Measurements from ENCODE around the gene N4BP2L2. TPM values are rescaled to one million over a fixed set of nuclear protein-coding genes. Genes with fewer than 3 reads are reported as not detected.

N4BP2L2 gene
- total and polyA plus RNA-seq, 2 of the 13 experiments (the other 11 are each of a cell fraction or from before 2014, with no cell fraction given): 58.9 to 81.2 TPM

DNA sequence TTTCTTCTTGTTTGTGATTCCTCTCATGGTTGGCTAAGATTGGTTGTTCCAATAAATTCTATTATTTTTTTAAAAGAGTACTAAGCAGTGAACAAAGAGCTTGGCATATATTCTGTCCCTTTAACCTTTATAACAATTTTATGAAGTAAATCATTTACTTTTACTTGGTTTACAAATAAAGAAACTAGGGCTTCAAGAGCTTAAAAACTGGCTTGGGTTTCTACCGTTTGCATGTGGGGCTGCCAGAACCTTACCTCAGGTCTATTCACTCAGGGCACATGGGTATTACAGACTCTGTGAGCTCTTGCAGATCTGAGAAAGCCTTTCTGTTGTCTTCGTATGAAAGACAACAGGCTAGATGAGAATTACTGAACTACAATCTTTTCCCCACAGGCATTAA lies 124.0 kb downstream of the N4BP2L2 start:
- H3K4me2 ChIP-seq (ENCODE audit: low read depth, low read length): no peak overlapping the region
- intact Hi-C loops (cut with micrococcal nuclease; ENCODE audit: unreplicated experiment) (no loop called here), in situ Hi-C loops (cut with HindIII; ENCODE audit: extremely low pct_ligation_motif_present, low pct_unique_long_range_greater_than_20kb) (no loop called here)
- no peak overlapping the region for H3K4me3 ChIP-seq (replicated peaks in 1 of 3; ENCODE audit: insufficient read depth in 1 of 3, low read depth in 2 of 3, low read length in 3 of 3)
- peaks cover 0 to 1% of the 10 kb centered on the region in 2 experiments; a peak in 3 of 5 replicates for H3K36me3 ChIP-seq (replicated peaks in 1 of 2; ENCODE audit: control insufficient read depth in 1 of 2, insufficient read depth in 2 of 2, low read length in 2 of 2)
- ATAC-seq (no peak), FAIRE-seq (no peak), DNase-seq (ENCODE audit: low spot score) (no peak)
- peaks cover 1% of the 10 kb centered on the region for H3K9me3 ChIP-seq (ENCODE audit: low read length)
- ChIA-PET CTCF (ENCODE audit: low intra/inter-chr PET ratio, low total read pairs) (no interaction called here), POLR2A (no interaction called here)
- no TSS peak for BruUV-seq (replicated peaks)
- no peaks in the 10 kb centered on the region for H3K27me3 ChIP-seq (ENCODE audit: control insufficient read depth in 1 of 2, insufficient read depth in 2 of 2, low read length in 2 of 2)
- H3K27ac ChIP-seq (ENCODE audit: extremely low read length, insufficient read depth, low read length): no peak overlapping the region
- peaks cover 24% of the 10 kb centered on the region for H3K4me1 ChIP-seq (ENCODE audit: insufficient read depth, low read length)
- H3K79me2 ChIP-seq (ENCODE audit: insufficient read depth, low read length): no peaks in the 10 kb centered on the region
- no peak overlapping the region for H2AFZ ChIP-seq (ENCODE audit: low read length)
- no peak overlapping the region for H3K9ac ChIP-seq (ENCODE audit: insufficient read depth, low read depth, low read length)
- no peaks in the 10 kb centered on the region for H4K20me1 ChIP-seq (ENCODE audit: insufficient read depth, low read length)
- TF ChIP-seq, protein P1, sequence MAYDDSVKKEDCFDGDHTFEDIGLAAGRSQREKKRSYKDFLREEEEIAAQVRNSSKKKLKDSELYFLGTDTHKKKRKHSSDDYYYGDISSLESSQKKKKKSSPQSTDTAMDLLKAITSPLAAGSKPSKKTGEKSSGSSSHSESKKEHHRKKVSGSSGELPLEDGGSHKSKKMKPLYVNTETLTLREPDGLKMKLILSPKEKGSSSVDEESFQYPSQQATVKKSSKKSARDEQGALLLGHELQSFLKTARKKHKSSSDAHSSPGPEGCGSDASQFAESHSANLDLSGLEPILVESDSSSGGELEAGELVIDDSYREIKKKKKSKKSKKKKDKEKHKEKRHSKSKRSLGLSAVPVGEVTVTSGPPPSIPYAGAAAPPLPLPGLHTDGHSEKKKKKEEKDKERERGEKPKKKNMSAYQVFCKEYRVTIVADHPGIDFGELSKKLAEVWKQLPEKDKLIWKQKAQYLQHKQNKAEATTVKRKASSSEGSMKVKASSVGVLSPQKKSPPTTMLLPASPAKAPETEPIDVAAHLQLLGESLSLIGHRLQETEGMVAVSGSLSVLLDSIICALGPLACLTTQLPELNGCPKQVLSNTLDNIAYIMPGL (CRISPR knock-in tag; IDR thresholded peaks at IDR 0.05; ENCODE audit: borderline replicate concordance in 1 of 2, low read depth in 1 of 2): no peak
- TF ChIP-seq SRSF4 (IDR thresholded peaks at IDR 0.05; ENCODE audit: low read depth, low read length, poor library complexity, severe bottlenecking) (no peak), ZZZ3 (CRISPR knock-in tag; IDR thresholded peaks at IDR 0.05; ENCODE audit: borderline replicate concordance) (no peak), ZNF367 (CRISPR knock-in tag; IDR thresholded peaks at IDR 0.05; ENCODE audit: borderline replicate concordance) (no peak), ZBTB3 (CRISPR knock-in tag; IDR thresholded peaks at IDR 0.05; ENCODE audit: borderline replicate concordance, low read depth) (no peak), ZNF792 (CRISPR knock-in tag; IDR thresholded peaks at IDR 0.05) (no peak), ZBTB20 (CRISPR knock-in tag; IDR thresholded peaks at IDR 0.05; ENCODE audit: borderline replicate concordance, low read depth) (no peak)
- TF ChIP-seq, protein P2, sequence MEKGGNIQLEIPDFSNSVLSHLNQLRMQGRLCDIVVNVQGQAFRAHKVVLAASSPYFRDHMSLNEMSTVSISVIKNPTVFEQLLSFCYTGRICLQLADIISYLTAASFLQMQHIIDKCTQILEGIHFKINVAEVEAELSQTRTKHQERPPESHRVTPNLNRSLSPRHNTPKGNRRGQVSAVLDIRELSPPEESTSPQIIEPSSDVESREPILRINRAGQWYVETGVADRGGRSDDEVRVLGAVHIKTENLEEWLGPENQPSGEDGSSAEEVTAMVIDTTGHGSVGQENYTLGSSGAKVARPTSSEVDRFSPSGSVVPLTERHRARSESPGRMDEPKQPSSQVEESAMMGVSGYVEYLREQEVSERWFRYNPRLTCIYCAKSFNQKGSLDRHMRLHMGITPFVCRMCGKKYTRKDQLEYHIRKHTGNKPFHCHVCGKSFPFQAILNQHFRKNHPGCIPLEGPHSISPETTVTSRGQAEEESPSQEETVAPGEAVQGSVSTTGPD (CRISPR knock-in tag; IDR thresholded peaks at IDR 0.05): no peak
- WGBS (ENCODE audit: low lambda C conversion rate): 93% methylated on average over 2 of the region's 2 CpGs
